Right renal cortex interstitium (tissue), 3 donors: Measurements from ENCODE around the gene RAPGEF4. TPM values are rescaled to one million over a fixed set of nuclear protein-coding genes. Genes with fewer than 3 reads are reported as not detected.

Experiments used
- DNase-seq, 3 donors: peaks; one replicate each; pipeline ENCODE4 v3.0.0-alpha.2; 2013; ENCODE audit warnings: low read depth in 3 of 3, low spot score in 2 of 3
- polyA plus RNA-seq, 3 donors: library from polyadenylated mRNA; unstranded; fragments of 120-200 nt; gene quantifications; one replicate each; pipeline ENCODE4 v1.2.1, GENCODE V29; 2013; ENCODE audit not compliant: insufficient read length in 3 of 3

RAPGEF4 gene
- polyA plus RNA-seq, 3 donors: 11.0 to 11.2 (median 11.2) TPM

- DNase-seq: no peak
Measured at GRCh38 chr2:172962082-172962481, 226.4 kb downstream of the RAPGEF4 start.

GRCh38 chr2:172962824-172963223 lies 227.2 kb downstream of the RAPGEF4 start:
- DNase-seq: no peak

- no peak for DNase-seq
Measured at GRCh38 chr2:172964511-172965139, 229.0 kb downstream of the RAPGEF4 start.

- no peak for DNase-seq
Measured at GRCh38 chr2:172965433-172966212, 230.0 kb downstream of the RAPGEF4 start.

DNA sequence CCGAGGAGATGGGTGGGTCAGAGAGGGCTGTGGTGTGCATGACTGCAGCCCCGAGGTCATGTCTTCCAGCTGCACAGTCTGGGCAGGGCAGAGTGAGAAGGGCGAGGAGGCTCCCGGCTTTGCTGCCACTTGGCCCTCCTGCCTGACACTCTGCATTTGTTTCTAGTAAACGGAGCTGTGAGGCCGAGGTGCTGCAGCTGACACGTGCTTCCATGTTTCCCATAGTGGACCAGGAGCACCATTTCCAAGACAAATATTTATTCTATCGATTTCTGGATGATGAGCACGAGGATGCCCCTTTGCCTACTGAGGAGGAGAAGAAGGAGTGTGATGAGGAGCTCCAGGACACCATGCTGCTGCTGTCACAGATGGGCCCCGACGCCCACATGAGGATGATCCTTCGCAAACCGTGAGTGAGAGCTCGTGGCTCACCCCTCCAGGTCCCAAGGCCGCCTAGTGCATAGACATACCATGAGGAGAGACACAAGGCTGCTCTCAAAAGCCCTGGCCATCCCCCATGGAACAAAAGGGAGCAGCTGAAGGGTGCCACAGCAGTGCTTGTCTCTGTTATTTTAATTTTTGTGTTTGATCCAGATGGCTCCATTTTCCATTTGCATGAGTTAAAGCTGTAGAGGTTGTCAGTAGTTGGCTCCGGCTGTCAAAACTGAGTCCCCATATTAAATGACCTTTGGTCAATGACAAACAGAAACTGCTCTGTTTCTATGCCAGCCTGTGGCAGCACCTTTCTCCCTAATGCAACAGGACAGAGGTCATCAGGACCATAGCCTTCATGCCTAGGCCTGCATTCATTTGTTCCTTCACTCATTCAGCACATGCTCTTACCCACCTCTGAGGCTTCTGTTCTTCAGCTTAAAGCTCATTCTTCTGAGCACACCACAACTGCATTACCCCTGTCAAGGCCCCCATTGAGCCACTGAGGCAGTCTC lies 231.7 kb downstream of the RAPGEF4 start:
- no peak for DNase-seq

DNA sequence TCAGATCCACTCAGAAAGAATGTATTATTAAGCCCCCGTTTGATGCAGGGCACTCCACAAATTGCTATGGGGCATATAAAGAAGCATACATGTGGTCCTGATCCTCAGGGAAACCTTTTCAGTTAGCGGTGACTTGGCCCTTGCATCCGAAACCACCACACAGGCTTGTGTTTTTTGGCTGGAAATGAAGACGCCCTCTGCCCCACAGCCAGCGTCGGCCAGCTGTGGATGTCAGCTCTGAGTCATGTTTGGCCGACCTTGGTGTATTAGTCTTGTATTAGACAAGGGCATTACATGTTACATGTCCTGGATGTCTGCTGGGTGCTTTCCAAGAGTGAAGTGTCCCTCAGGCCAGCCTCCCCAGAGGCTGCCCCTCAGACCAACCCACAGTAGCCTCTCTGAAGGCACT lies 232.4 kb downstream of the RAPGEF4 start:
- no peak for DNase-seq

GRCh38 chr2:172969166-172969565 lies 233.5 kb downstream of the RAPGEF4 start:
- no peak for DNase-seq

DNA sequence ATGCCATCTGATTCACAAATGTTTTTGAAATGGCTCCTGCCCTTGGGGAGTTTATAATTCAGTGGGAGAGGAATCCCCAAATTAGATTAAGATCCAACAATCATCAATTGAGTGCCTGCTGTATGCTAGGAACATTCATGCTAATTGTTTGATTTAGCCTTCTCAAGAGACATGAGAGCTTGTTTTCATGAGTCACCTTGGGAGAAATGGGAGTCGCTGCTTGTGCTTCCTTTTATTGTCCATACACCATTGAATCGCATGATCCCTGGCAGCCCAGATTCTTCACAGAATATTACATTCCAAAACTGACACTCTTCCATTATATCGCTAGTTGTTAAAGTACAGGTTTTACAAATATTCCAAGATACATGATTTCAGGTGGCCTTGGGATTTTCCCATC lies 234.0 kb downstream of the RAPGEF4 start:
- no peak for DNase-seq

DNA sequence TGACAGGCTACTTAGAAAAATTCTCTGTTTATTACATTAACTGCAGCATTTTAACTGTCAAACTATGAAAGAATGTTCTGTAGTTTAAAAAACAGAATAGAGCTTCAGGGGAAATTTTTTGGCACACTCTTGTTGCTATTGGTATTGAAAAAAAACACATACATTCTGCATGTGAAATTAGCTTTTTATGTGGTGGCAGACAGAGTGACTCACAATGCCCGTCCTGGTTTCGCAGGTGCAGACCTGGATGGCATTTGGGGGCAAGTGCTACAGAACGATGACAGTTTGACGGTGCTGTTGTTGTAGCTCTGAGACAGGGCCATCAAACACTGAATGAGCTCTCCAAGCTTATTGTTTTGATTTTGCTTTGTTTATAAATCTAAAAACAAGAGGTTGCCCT lies 235.0 kb downstream of the RAPGEF4 start:
- DNase-seq: no peak

DNA sequence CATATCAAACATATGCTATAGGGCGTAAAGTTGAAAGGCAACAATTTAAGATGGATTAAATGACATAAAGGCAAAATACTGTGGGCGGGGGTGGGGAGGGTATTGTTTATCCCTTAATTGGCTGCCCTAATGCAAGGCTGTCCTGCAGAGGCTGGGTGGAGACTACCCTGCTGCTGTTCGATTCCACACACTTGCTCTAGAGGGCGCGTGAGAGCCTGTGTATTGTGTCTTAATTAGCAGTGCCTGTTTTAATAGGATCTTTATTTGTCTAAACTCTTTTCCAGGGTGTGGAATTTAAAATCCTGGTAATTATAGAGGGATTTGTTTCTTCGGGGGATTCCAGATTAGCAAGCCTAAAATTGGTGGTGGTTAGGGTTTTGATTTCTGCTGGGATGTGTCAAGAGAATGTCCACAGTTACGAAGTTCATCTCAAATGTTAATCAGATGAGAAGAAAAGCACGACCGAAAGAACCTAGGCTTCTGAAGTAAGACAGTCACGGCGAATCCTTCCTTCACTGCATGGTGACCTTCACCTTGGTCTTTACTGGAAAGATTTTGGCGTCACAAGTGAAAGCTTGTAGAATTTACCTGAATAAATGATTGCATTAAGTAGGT lies 236.5 kb downstream of the RAPGEF4 start:
- no peak for DNase-seq

DNA sequence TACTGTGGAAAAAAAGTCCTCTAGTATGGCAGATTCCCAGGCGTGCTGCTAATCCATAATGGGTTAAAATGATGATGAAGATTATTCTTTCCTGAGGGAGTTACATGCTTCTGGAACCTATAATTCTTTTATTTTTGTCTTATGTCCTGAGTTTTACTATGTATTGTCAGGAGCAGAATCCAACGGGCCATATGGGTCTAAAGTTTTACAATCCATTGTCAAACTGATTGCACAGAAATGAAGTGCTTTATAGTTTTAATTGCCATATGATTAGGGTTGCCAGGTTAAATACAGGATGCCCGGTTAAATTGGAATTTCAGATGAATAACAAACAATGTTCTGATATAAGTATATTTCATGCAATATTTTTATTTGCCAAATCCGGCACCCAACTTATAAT lies 239.1 kb downstream of the RAPGEF4 start:
- DNase-seq: no peak

- no peak for DNase-seq
Measured at GRCh38 chr2:172976116-172976515, 240.5 kb downstream of the RAPGEF4 start.

DNA sequence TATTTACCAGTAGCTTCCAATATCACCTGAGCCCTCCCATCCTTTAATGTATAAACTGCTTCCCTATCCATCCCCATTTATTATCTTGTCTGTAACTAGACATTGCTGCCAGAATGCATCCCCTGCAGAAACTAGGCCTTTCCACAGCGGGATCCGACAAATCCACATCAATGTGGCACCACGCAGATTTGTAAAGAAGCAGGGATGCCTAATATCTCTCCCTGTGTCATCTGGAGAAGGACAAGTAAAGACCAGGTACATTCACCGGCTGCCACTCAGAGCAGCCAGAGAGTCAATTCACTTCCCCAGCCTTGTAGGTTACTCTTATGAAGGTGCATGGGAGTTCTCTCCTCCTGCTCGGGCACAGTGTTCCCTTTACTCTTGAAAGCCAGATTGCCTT lies 241.2 kb downstream of the RAPGEF4 start:
- DNase-seq: no peak

- DNase-seq: no peak
Measured at GRCh38 chr2:172977270-172978062, 241.8 kb downstream of the RAPGEF4 start.

GRCh38 chr2:172978063-172978383 lies 242.4 kb downstream of the RAPGEF4 start:
- DNase-seq: no peak

GRCh38 chr2:172985139-172985892 lies 249.7 kb downstream of the RAPGEF4 start:
- no peak for DNase-seq

DNA sequence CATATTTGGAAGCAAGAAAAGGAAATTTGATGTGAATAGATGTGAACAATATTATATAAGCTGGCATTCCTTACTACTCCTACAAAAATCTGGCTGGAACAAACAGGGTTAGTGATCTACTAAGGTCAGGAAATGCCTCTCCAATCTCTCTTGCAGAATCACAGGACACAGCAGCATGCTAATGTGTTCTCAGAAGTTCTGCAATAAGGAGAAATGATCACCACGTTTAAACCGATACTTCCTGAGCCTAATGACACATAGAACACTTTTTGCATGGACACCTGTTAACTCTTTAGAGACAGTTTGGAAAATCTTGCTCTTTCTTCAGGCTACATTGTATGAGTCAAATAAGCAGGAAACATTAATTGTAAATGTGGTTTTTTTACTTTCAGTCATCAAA lies 250.4 kb downstream of the RAPGEF4 start:
- no peak for DNase-seq

DNA sequence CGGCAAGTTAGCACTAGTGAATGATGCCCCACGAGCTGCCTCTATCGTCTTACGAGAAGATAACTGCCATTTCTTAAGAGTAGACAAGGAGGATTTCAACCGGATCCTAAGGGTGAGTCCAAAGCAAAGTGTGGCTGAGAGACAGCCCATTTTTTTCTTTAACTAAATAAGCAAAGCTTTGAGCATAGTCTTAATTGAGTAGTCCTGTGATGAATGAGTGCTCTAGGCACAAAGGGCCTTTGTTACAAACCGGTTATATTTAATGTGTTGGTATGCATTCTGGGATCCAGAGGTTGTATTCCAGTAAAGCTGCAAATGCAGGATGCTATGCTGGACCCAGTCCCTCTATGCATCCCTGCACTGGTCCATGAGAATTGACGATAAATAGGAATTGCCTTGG lies 253.1 kb downstream of the RAPGEF4 start:
- DNase-seq: no peak

DNA sequence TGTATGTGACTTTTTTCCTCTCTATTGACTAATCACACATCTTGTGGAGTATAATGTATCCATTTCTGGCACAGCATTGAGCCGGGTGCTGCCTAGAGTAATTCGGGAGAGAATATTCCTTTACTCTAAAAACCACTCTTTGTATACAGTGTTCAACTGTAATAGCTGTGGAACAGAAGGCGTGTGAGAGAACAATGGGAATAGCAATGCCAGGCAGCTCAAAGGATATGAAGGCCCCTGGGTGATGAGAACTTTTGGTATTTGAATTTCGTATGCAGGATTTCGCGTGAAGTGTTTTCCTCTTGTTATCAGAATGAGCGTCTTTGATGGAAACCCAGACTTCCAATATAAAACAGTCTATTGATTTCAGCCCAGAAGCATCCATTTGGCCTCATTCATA lies 255.4 kb downstream of the RAPGEF4 start:
- no peak for DNase-seq

DNA sequence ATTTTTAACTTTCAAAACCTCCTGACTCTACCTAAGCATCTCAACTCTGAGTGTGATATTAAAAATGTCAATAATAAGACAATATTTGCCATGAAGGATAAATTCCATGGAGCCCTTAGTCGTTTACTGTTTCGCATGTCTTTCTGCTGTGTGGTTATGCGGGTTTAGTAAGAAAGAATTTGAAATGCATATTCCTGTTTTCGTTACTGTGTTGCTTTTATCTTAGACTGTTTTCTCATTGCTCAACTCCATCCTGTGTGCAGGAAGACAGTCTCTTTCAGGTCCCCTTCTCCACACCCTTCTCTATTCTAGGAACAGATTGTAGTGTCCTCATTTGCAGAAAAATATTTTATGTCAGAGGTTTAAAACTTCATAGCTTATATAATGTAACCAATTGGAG lies 257.5 kb downstream of the RAPGEF4 start:
- DNase-seq: no peak
